ENCODE results near the gene MORF4L2.

DNA sequence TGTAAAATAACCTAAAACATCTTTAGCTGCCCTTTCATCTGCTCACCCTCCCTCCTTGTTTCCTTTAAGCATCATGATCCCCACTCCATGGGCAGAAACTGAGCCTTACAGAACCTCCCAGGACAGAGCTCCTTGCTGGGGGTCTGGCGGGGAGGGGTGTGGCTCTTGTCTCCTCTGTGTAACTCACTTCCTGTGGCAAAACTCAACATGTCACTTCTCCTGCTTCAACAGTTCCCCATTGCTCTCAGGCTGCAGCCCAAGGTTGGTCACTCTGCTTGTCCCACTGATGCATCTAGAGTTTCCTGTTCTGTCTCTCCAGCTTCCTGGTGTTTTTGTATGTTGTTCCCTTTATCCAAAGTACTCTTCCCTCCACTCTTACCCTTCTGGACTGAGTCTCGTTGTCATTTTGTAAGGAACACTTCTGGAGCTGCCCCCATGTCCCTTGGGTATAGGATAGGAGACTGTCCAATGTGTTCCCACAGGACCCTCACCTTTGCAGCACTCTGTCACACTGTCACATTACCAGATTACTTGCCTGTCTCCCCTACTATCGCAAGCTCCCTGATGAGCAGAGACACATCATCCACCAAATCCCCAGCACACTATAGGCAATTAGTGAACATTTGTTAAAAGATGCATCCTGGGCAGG, 43.8 kb upstream of the MORF4L2 start:
- TF ChIP-seq CTCF (IDR thresholded peaks at IDR 0.05; ENCODE audit: low read length) = no peak
- TF ChIP-seq EZH2 (IDR thresholded peaks at IDR 0.05; ENCODE audit: borderline replicate concordance, low read length) = no peak
